Adrenal gland (tissue), 5 donors: Measurements from ENCODE around the gene SCN11A.

Experiments used
- POLR2A ChIP-seq, 2 donors: fragments of 450-650 bp; IDR thresholded peaks; one replicate each; pipeline ENCODE4 v1.6.1; 2017; ENCODE audit warnings: antibody characterized with exemption in 2 of 2, mild to moderate bottlenecking in 2 of 2, moderate library complexity in 1 of 2
- TF ChIP-seq, protein P1 (sequence below), 6 experiments: fragments of 450-650 bp in 4 of 6; fragments of 200-600 bp in 2 of 6; sonication (generic) in 1 of 6; IDR thresholded peaks; 1 replicate in 5 of 6; 2 replicates in 1 of 6; pipeline versions ENCODE4 v1.5.1 to v1.8.0; 2016 to 2021; ENCODE audit warnings: antibody characterized with exemption in 6 of 6, mild to moderate bottlenecking in 2 of 6, moderate library complexity in 1 of 6
- donor health status: DM: no; HTN: no; CAD: no.

DNA sequence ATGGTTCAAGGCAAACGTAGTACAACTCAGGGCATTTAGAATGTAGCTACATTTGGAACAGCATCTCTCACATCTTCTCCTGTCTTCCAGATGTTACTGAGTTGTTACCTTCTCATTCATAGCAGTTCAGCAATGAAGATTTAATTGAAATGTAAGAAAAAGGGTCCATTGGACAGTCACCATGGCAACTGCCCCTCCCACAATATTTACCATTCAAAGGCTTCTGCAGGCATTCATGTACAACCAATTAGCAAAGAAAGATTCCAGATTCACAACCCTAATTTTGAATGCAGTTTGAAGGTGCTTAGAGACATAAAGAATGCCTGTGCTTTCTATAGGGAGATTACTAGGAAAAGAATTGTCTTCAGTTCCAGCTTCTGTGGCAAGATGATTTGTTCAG is 22.2 kb downstream of the SCN11A start:
- TF ChIP-seq POLR2A (IDR thresholded peaks at IDR 0.05): no peak
- TF ChIP-seq, protein P1, sequence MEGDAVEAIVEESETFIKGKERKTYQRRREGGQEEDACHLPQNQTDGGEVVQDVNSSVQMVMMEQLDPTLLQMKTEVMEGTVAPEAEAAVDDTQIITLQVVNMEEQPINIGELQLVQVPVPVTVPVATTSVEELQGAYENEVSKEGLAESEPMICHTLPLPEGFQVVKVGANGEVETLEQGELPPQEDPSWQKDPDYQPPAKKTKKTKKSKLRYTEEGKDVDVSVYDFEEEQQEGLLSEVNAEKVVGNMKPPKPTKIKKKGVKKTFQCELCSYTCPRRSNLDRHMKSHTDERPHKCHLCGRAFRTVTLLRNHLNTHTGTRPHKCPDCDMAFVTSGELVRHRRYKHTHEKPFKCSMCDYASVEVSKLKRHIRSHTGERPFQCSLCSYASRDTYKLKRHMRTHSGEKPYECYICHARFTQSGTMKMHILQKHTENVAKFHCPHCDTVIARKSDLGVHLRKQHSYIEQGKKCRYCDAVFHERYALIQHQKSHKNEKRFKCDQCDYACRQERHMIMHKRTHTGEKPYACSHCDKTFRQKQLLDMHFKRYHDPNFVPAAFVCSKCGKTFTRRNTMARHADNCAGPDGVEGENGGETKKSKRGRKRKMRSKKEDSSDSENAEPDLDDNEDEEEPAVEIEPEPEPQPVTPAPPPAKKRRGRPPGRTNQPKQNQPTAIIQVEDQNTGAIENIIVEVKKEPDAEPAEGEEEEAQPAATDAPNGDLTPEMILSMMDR (IDR thresholded peaks at IDR 0.05): no peak
